ENCODE data around the gene EDRF1.

The EDRF1 gene

GRCh38 chr10:125768219-125768855 lies 48.8 kb downstream of the EDRF1 start:
- DNase-seq, result no peak

DNA sequence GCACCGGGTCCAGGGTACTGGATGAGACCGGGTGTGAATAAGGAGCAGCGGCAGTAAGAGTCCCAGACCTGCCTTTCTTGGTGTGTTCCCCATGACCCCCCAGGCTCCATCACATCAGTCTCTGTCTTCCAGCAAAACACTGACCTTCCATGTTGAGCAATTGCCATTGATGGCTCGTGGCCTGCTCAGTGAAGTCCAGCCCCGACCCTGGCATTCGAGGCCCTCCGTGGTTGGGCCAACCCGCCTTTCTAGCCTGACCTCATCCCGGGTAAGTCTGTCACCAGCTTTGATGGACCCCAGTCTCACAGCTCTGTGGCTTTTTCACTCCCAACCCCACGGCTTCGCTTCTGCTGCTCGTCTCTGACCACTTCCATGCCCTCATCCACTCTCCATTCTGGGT lies 49.7 kb downstream of the EDRF1 start:
- DNase-seq, result no peak

DNA sequence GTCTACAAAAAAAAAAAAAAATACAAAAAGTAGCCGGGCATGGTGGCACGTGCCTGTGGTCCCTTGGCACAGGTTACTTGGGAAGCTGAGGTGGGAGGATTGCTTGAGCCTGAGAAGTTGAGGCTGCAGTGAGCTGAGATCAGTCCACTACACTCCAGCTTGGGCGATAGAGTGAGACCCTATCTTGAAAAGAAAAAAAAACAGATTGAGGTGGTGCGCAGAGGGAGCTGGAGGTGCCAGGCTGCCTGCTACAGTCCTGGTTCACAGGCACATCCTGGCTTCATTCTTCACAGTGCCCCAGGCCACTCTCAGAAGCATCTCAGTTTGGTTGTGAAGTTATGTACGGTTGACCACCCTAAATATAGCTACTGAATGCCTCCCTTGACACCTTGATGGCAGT lies 51.3 kb downstream of the EDRF1 start:
- DNase-seq, result no peak

- DNase-seq, result no peak
Observed at GRCh38 chr10:125772112-125772863, 52.8 kb downstream of the EDRF1 start.

- no peak for DNase-seq
Observed at GRCh38 chr10:125772864-125773180, 53.3 kb downstream of the EDRF1 start.

GRCh38 chr10:125773687-125774543 lies 54.4 kb downstream of the EDRF1 start:
- DNase-seq, result no peak

- no peak for DNase-seq
Observed at GRCh38 chr10:125774581-125775191, 55.2 kb downstream of the EDRF1 start.

GRCh38 chr10:125775491-125776106 lies 56.1 kb downstream of the EDRF1 start, which contains the start of gene MMP21:
TSS of gene MMP21 (minus strand) at chr10:125775821. CDS start at chr10:125775821, 0 bp downstream.
- no peak for DNase-seq

GRCh38 chr10:125777806-125778205 lies 58.3 kb downstream of the EDRF1 start:
- DNase-seq, result no peak

GRCh38 chr10:125778556-125778955 lies 59.0 kb downstream of the EDRF1 start:
- DNase-seq, result no peak

DNA sequence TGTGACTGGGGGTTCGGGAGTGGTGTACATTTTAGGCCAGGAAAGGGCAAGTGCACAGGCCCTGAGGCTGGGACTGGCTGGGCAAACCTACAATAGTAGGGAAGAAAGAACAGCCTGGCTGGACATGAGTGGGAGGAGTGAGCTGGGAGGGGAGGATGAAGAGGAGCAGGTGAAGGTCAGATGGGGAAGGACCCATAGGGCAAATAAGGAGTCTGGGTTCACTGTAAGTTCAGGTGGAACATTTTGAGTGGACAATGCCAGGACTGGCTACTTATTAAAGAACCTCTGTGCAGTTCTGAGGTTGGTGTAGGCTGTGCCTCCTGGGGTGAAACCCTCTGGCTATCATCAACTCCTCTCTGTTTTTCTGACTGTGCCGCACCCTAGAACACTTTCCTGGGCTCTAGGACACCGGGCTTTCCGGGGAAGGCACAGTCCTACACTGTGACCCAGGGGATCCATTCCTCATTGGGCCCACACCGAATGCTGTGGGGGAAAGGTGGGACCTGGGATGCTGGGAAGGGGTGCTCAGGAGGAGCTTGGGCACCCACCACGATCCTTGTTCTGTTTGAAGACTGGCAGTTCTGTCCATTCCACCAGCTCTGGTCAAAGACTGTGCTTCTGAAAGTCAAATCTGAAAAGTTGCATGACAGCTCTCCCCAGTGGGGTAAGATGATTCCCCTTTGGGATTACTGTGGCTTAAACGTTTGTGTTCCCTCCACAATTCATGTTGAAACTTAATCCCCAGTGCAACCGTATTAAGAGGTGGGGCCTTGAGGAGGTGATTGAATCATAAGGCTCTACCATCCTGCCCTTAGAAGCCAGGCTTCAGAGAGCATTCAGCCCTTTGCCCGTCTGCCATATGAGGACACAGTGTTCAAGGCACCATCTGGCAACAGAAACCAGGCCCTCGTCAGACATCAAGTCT lies 60.2 kb downstream of the EDRF1 start:
- no peak for DNase-seq

DNA sequence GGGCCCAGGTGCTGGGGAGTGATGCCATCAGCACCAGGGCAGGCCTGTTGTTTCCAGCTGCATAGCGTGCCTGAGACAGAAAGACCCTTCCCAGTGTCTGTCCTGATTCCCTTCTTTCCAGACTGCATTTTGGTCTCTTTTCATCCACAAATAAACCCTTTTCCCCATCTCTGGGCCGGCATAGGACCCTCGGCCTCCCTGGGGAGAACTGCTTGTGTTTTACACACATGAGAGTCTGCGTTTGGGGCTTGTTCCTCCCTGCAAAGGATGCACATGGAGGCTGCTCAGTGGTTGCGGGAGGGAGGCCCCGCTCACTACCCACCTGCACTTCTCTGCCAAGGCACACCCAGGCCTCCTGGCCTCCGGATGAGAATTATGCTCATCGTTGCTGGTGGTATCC lies 61.9 kb downstream of the EDRF1 start:
- DNase-seq, result no peak

- DNase-seq, result no peak
Observed at GRCh38 chr10:125782054-125782453, 62.5 kb downstream of the EDRF1 start.

GRCh38 chr10:125782616-125783015 lies 63.1 kb downstream of the EDRF1 start:
- no peak for DNase-seq

GRCh38 chr10:125783408-125783807 lies 63.9 kb downstream of the EDRF1 start:
- no peak for DNase-seq

GRCh38 chr10:125783957-125784356 lies 64.4 kb downstream of the EDRF1 start:
- DNase-seq, result no peak

- DNase-seq, result no peak
Observed at GRCh38 chr10:125785791-125786190, 66.3 kb downstream of the EDRF1 start.

DNA sequence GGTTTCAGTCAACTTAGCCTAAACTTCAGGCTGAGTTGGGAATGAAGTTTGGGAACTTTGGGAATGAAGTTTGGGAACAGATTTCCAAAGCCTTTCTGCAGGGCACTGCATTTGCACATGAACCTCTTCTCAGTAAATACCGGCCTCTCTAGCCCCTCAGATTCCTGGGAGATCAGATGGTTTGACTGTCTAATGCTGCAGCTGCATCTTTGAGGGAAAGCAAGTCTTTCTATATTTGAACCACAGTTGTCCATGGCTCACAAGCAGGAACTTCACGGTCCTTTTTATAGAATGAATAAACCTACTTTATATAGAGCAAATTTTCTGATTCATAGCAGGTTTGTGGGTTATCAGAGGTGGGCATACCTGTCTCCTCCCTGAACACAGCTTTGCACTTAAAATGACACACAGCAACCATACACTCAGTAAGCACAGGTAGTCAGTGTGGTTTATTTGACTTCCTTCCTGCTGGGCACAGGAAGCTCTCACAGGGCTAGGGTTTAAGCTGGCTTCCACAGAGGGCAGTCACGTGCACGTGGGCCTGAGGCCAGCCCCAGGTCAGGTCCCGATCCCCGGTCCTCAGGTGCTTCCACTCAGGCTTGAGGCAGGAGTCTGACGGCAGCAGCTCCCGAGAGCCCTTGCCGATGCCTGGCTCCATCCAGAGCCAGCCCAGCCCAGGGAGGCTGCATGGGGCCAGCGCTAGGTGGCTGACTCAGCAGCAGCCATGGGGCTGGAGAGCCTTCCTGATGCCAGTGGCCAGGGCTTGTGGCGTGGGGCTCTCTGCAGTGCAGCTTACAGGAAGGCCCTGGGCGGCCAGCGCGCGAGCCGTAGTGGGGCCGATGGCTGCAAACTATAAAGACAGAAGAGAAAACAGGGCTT lies 68.9 kb downstream of the EDRF1 start:
- DNase-seq, result no peak

- DNase-seq, result no peak
Observed at GRCh38 chr10:125792342-125793300, 73.1 kb downstream of the EDRF1 start.
